ENCODE data around the gene PRKAG2.
"Not testable (repeated sequence)": the region's sequence is repeated elsewhere in the genome, so short reads cannot be mapped to it uniquely, and the experiment has no call there.

The PRKAG2 gene

GRCh38 chr7:151565541-151565940, 311.4 kb downstream of the PRKAG2 start:
- no peak for DNase-seq

GRCh38 chr7:151560243-151560642, 316.7 kb downstream of the PRKAG2 start:
- no peak for DNase-seq

GRCh38 chr7:151559557-151560183, 317.2 kb downstream of the PRKAG2 start:
- no peak for DNase-seq

- DNase-seq: no peak
Measured at GRCh38 chr7:151558575-151558974, 318.3 kb downstream of the PRKAG2 start.

GRCh38 chr7:151556592-151556991, 320.3 kb downstream of the PRKAG2 start:
- no peak for DNase-seq

GRCh38 chr7:151553356-151553755, 323.6 kb downstream of the PRKAG2 start:
- peak; percentile 8 for DNase-seq

- no peak for DNase-seq
Measured at GRCh38 chr7:151552352-151553028, 324.4 kb downstream of the PRKAG2 start.

- no peak for DNase-seq
Measured at GRCh38 chr7:151551820-151552219, 325.1 kb downstream of the PRKAG2 start.

- no peak for DNase-seq
Measured at GRCh38 chr7:151550656-151551286, 326.1 kb downstream of the PRKAG2 start.

GRCh38 chr7:151549644-151550043, 327.3 kb downstream of the PRKAG2 start:
- DNase-seq: no peak

GRCh38 chr7:151549083-151549482, 327.8 kb downstream of the PRKAG2 start:
- no peak for DNase-seq

GRCh38 chr7:151544183-151544582, 332.7 kb downstream of the PRKAG2 start:
- DNase-seq: no peak

- no peak for DNase-seq
Measured at GRCh38 chr7:151542606-151543130, 334.2 kb downstream of the PRKAG2 start.

- no peak for DNase-seq
Measured at GRCh38 chr7:151541709-151542499, 335.0 kb downstream of the PRKAG2 start.

GRCh38 chr7:151540146-151540545, 336.8 kb downstream of the PRKAG2 start:
- DNase-seq: no peak

- DNase-seq: peak; percentile 87
Measured at GRCh38 chr7:151539088-151539671, 337.7 kb downstream of the PRKAG2 start.

GRCh38 chr7:151537818-151538561, 338.9 kb downstream of the PRKAG2 start:
- peak; percentile 26 for DNase-seq

- DNase-seq: not testable (repeated sequence)
Measured at GRCh38 chr7:151536178-151536577, 340.7 kb downstream of the PRKAG2 start.

- no peak for DNase-seq
Measured at GRCh38 chr7:151529842-151530241, 347.1 kb downstream of the PRKAG2 start.

- DNase-seq: no peak
Measured at GRCh38 chr7:151524845-151525244, 352.1 kb downstream of the PRKAG2 start.

- no peak for DNase-seq
Measured at GRCh38 chr7:151524331-151524730, 352.6 kb downstream of the PRKAG2 start.
